HuH-7 (cell line): Measurements from ENCODE around the gene ZNF835.

Source experiments
- DNase-seq: peaks from one replicate; pipeline ENCODE4 v3.0.0; 2011; ENCODE audit warnings: low spot score

Gene ZNF835

GRCh38 chr19:56663931-56664500 is 7.5 kb downstream of the ZNF835 start:
- no peak for DNase-seq

- DNase-seq, result no peak
Observed at GRCh38 chr19:56661248-56661647, 10.3 kb downstream of the ZNF835 start.

GRCh38 chr19:56660381-56661107 is 11.0 kb downstream of the ZNF835 start:
- peak; percentile 33 for DNase-seq

- DNase-seq, result no peak
Observed at GRCh38 chr19:56654151-56654550, 17.4 kb downstream of the ZNF835 start.

- DNase-seq, result no peak
Observed at GRCh38 chr19:56643460-56643955, 28.0 kb downstream of the ZNF835 start.

GRCh38 chr19:56642711-56643459 is 28.7 kb downstream of the ZNF835 start, which contains the start of gene SMIM17:
TSS of gene SMIM17 (plus strand) at chr19:56643159. CDS start at chr19:56645668, 2,509 bp downstream.
- DNase-seq, result no peak

GRCh38 chr19:56639217-56639616 is 32.3 kb downstream of the ZNF835 start:
- DNase-seq, result peak; percentile 24

GRCh38 chr19:56637976-56638555 is 33.5 kb downstream of the ZNF835 start:
- peak; percentile 87 for DNase-seq

- no peak for DNase-seq
Observed at GRCh38 chr19:56633021-56633420, 38.5 kb downstream of the ZNF835 start.

GRCh38 chr19:56625708-56626107 is 45.8 kb downstream of the ZNF835 start:
- no peak for DNase-seq

GRCh38 chr19:56623006-56623405 is 48.6 kb downstream of the ZNF835 start:
- DNase-seq, result no peak

GRCh38 chr19:56622374-56622773 is 49.2 kb downstream of the ZNF835 start:
- DNase-seq, result no peak

GRCh38 chr19:56619121-56619520 is 52.4 kb downstream of the ZNF835 start:
- DNase-seq, result no peak

GRCh38 chr19:56617531-56617930 is 54.0 kb downstream of the ZNF835 start:
- DNase-seq, result no peak

- no peak for DNase-seq
Observed at GRCh38 chr19:56613639-56614038, 57.9 kb downstream of the ZNF835 start.

- DNase-seq, result no peak
Observed at GRCh38 chr19:56612737-56613136, 58.8 kb downstream of the ZNF835 start.
